ENCODE results near the gene PCMTD2. TPM values are rescaled to one million over a fixed set of nuclear protein-coding genes. Genes with fewer than 3 reads are reported as not detected.

Gene PCMTD2
- total and polyA plus RNA-seq, 2 donors from 2014 or later = 25.0 to 53.8 TPM

GRCh38 chr20:64214952-64215351 is 40.6 kb upstream of the PCMTD2 start:
- TF ChIP-seq CTCF (IDR thresholded peaks at IDR 0.05; ENCODE audit: borderline replicate concordance, extremely low read depth, insufficient read depth) = no peak
- intact Hi-C loops (cut with DNase I) = no loop called here
- Histone ChIP-seq H3K27ac (ENCODE audit: low read depth in 2 of 2, low read length in 2 of 2) (no peak overlapping the region), H3K9me3 (ENCODE audit: control insufficient read depth in 2 of 3, insufficient read depth in 1 of 3, low read length in 3 of 3) (no peaks in the 10 kb centered on the region), H3K36me3 (ENCODE audit: control insufficient read depth in 2 of 3, insufficient read depth in 3 of 3, low read length in 3 of 3) (no peaks in the 10 kb centered on the region), H3K4me1 (ENCODE audit: control insufficient read depth in 2 of 3, insufficient read depth in 2 of 3, low read depth in 1 of 3, low read length in 3 of 3) (no peaks in the 10 kb centered on the region), H3K9ac (ENCODE audit: low read length in 3 of 3) (no peak overlapping the region), H3K4me3 (ENCODE audit: low read length in 3 of 3) (no peak overlapping the region), H3K27me3 (ENCODE audit: control insufficient read depth, insufficient read depth, low read length) (no peaks in the 10 kb centered on the region)
- FAIRE-seq (no peak), DNase-seq (no peak)

- no peak for TF ChIP-seq CTCF (IDR thresholded peaks at IDR 0.05; ENCODE audit: borderline replicate concordance, extremely low read depth, insufficient read depth)
- Histone ChIP-seq H3K36me3 (ENCODE audit: control insufficient read depth in 2 of 3, insufficient read depth in 3 of 3, low read length in 3 of 3) (no peaks in the 10 kb centered on the region), H3K27ac (ENCODE audit: low read depth in 2 of 2, low read length in 2 of 2) (no peak overlapping the region), H3K9me3 (ENCODE audit: control insufficient read depth in 2 of 3, insufficient read depth in 1 of 3, low read length in 3 of 3) (no peaks in the 10 kb centered on the region), H3K4me1 (ENCODE audit: control insufficient read depth in 2 of 3, insufficient read depth in 2 of 3, low read depth in 1 of 3, low read length in 3 of 3) (peaks cover 0 to 3% (median 0%) of the 10 kb centered on the region in 3 donors), H3K9ac (ENCODE audit: low read length in 3 of 3) (no peak overlapping the region), H3K4me3 (ENCODE audit: low read length in 3 of 3) (no peak overlapping the region), H3K27me3 (ENCODE audit: control insufficient read depth, insufficient read depth, low read length) (no peaks in the 10 kb centered on the region)
- intact Hi-C loops (cut with DNase I) = no loop called here
- FAIRE-seq (no peak), DNase-seq (no peak)
Observed at GRCh38 chr20:64216036-64216435, 39.5 kb upstream of the PCMTD2 start.

GRCh38 chr20:64216910-64217309 is 38.6 kb upstream of the PCMTD2 start:
- FAIRE-seq = no peak
- no peaks in the 10 kb centered on the region for H3K9me3 ChIP-seq (ENCODE audit: control insufficient read depth in 2 of 3, insufficient read depth in 1 of 3, low read length in 3 of 3)
- H3K27me3 ChIP-seq (ENCODE audit: control insufficient read depth, insufficient read depth, low read length) = no peaks in the 10 kb centered on the region

More at GRCh38 chr20:64216910-64217309, 38.6 kb upstream of the PCMTD2 start:
- Histone ChIP-seq H3K9ac (ENCODE audit: low read length in 3 of 3) (no peak overlapping the region), H3K4me1 (ENCODE audit: control insufficient read depth in 2 of 3, insufficient read depth in 2 of 3, low read depth in 1 of 3, low read length in 3 of 3) (peaks cover 0 to 7% (median 0%) of the 10 kb centered on the region in 3 donors), H3K27ac (ENCODE audit: low read depth in 2 of 2, low read length in 2 of 2) (no peak overlapping the region), H3K4me3 (ENCODE audit: low read length in 3 of 3) (no peak overlapping the region), H3K36me3 (ENCODE audit: control insufficient read depth in 2 of 3, insufficient read depth in 3 of 3, low read length in 3 of 3) (no peaks in the 10 kb centered on the region)
- no peak for TF ChIP-seq CTCF (IDR thresholded peaks at IDR 0.05; ENCODE audit: borderline replicate concordance, extremely low read depth, insufficient read depth)
- intact Hi-C loops (cut with DNase I) = no loop called here
- no peak for DNase-seq

Data from kidney (tissue), 14 donors.